ENCODE results near the gene HTT-AS. TPM values are rescaled to one million over a fixed set of nuclear protein-coding genes. Genes with fewer than 3 reads are reported as not detected.

Gene HTT-AS
- total and polyA plus RNA-seq, 2 of the 8 experiments (the other 6 are each of a cell fraction or from before 2014, with no cell fraction given) = not detected

DNA sequence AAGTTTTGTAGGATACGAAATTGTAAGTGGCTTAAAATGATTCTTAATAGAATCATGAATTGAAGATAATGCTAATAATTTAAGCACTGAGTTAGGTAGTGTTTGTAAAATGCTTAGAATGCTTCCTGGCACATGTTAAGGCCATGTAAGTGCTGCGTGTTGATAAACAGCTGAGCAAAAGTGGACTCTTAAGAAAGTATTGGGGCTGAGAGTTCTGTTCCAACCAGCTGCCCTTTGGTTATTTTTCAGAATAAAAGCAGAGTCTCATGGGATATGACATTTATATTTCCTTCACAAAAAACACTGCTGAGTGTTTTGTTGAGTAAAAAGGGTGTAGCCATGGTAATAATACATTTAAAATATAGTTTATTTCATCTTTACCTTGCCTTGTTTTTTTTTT, 42.6 kb upstream of the HTT-AS start:
- FAIRE-seq = no peak
- H2BK20ac ChIP-seq (ENCODE audit: low read length) = no peak overlapping the region
- ChIA-PET POLR2A (ENCODE audit: partially characterized antibody) (interaction anchor here (0.6 kb wide), 1 partner anchor 469 kb away, joined by 3 read pairs; no protein-coding TSS in a partner anchor), CTCF (ENCODE audit: partially characterized antibody) (interaction anchor here (1.2 to 1.7 kb wide), 2 partner anchors 9 to 10 kb away, joined by 4 to 6 read pairs; no protein-coding TSS in a partner anchor)
- H3K9me3 ChIP-seq (ENCODE audit: insufficient read depth in 2 of 2, low read depth in 1 of 2, low read length in 1 of 2) = no peaks in the 10 kb centered on the region; a peak in 1 of 4 replicates
- no peak overlapping the region for H2BK12ac ChIP-seq (ENCODE audit: low read depth, low read length)
- TF ChIP-seq SIX5 (IDR thresholded peaks at IDR 0.05; ENCODE audit: low read depth, low read length) (no peak), JUND (IDR thresholded peaks at IDR 0.05; ENCODE audit: low read length) (no peak), HDAC6 (IDR thresholded peaks at IDR 0.05; ENCODE audit: low read depth, low read length) (no peak), BRCA1 (IDR thresholded peaks at IDR 0.05; ENCODE audit: low read depth, low read length) (no peak), EP300 (IDR thresholded peaks at IDR 0.05; ENCODE audit: borderline replicate concordance in 1 of 2, low read depth in 2 of 2, low read length in 2 of 2) (no peak)
- TF ChIP-seq, protein P1, sequence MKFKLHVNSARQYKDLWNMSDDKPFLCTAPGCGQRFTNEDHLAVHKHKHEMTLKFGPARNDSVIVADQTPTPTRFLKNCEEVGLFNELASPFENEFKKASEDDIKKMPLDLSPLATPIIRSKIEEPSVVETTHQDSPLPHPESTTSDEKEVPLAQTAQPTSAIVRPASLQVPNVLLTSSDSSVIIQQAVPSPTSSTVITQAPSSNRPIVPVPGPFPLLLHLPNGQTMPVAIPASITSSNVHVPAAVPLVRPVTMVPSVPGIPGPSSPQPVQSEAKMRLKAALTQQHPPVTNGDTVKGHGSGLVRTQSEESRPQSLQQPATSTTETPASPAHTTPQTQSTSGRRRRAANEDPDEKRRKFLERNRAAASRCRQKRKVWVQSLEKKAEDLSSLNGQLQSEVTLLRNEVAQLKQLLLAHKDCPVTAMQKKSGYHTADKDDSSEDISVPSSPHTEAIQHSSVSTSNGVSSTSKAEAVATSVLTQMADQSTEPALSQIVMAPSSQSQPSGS (IDR thresholded peaks at IDR 0.05; ENCODE audit: low read length) = no peak
- H3K9ac ChIP-seq (replicated peaks in 1 of 4; ENCODE audit: extremely low read depth in 1 of 4, low read depth in 3 of 4, low read length in 3 of 4) = no peak overlapping the region
- no peak overlapping the region for H3K4ac ChIP-seq (replicated peaks; ENCODE audit: insufficient read length, low read depth, low read length)
- no peak overlapping the region for H3K4me2 ChIP-seq (ENCODE audit: insufficient read depth in 1 of 2, low read depth in 2 of 2, low read length in 2 of 2)
- no peaks in the 10 kb centered on the region for H3K23me2 ChIP-seq (ENCODE audit: low read depth, low read length)
- H3K56ac ChIP-seq (replicated peaks; ENCODE audit: insufficient read length, low read depth, low read length) = no peak overlapping the region
- no peak overlapping the region for H3K23ac ChIP-seq (ENCODE audit: insufficient read length)
- no peak for DNase-seq (ENCODE audit: low read depth in 1 of 2, low spot score in 2 of 2)
- H2BK120ac ChIP-seq (replicated peaks; ENCODE audit: low read depth, low read length) = no peak overlapping the region
- H3K27me3 ChIP-seq (replicated peaks in 1 of 4; ENCODE audit: control insufficient read depth in 3 of 4, extremely low read depth in 1 of 4, insufficient read depth in 3 of 4, low read length in 3 of 4) = no peaks in the 10 kb centered on the region
- no peak overlapping the region for H3K18ac ChIP-seq (ENCODE audit: extremely low read depth, low read length)
- no peak overlapping the region for H4K91ac ChIP-seq (replicated peaks; ENCODE audit: insufficient read length, low read length)
- H3K27ac ChIP-seq (ENCODE audit: low read depth, low read length) = no peak overlapping the region
- no peak overlapping the region for H3K4me3 ChIP-seq (ENCODE audit: extremely low read depth in 1 of 4, insufficient read depth in 2 of 4, low read depth in 3 of 4, low read length in 4 of 4)
- no peaks in the 10 kb centered on the region for H3K79me2 ChIP-seq (ENCODE audit: control insufficient read depth in 1 of 2, insufficient read depth in 2 of 2, low read length in 2 of 2)
- 90% methylated on average over 2 of the region's 2 CpGs; no CpG with 5 or more reads in 1 of the 2 experiments for WGBS, 2 experiments (ENCODE audit: extremely low coverage in 1 of 2, insufficient coverage in 1 of 2, insufficient read length in 1 of 2, insufficient replicate concordance in 2 of 2, low coverage in 1 of 2, low lambda C conversion rate in 2 of 2, missing lambda C conversion rate in 1 of 2)
- H2AK5ac ChIP-seq (ENCODE audit: low read depth, low read length) = no peak overlapping the region
- no peak overlapping the region for H4K5ac ChIP-seq (ENCODE audit: insufficient read length, low read depth, low read length)
- no peak overlapping the region for H3K14ac ChIP-seq (ENCODE audit: insufficient read length)
- H3K4me1 ChIP-seq (replicated peaks in 1 of 4; ENCODE audit: control insufficient read depth in 3 of 4, insufficient read depth in 4 of 4, low read length in 3 of 4) = no peaks in the 10 kb centered on the region
- H3K36me3 ChIP-seq (ENCODE audit: control insufficient read depth in 2 of 4, insufficient read depth in 4 of 4, low read length in 3 of 4) = peaks cover 15 to 74% (median 43%) of the 10 kb centered on the region in 4 experiments; a peak in 7 of 8 replicates
- no peak overlapping the region for H4K8ac ChIP-seq (ENCODE audit: extremely low read depth, insufficient read depth, low read length)
- no peaks in the 10 kb centered on the region for H3K79me1 ChIP-seq (ENCODE audit: low read depth, low read length)
- no peak overlapping the region for H2BK5ac ChIP-seq (ENCODE audit: low read depth, low read length)
- H2AFZ ChIP-seq (ENCODE audit: low read length) = no peak overlapping the region
- H2BK15ac ChIP-seq (ENCODE audit: low read length) = no peak overlapping the region
- H4K20me1 ChIP-seq (replicated peaks in 1 of 2; ENCODE audit: control insufficient read depth in 1 of 2, insufficient read depth in 2 of 2, low read length in 2 of 2) = peaks cover 0 to 9% of the 10 kb centered on the region in 2 experiments
